PC-9 (cell line): ENCODE measurements around the gene TUBB2A.
"Not testable (repeated sequence)": the region's sequence is repeated elsewhere in the genome, so short reads cannot be mapped to it uniquely, and the experiment has no call there.

Experiments
- CTCF ChIP-seq: fragments of 200-600 bp; sonication (generic); conservative IDR thresholded peaks from 2 replicates; pipeline ENCODE4 v1.6.1; 2017; ENCODE audit warnings: mixed run types, antibody characterized with exemption, mild to moderate bottlenecking, moderate library complexity
- EZH2 ChIP-seq: fragments of 200-600 bp; sonication (generic); IDR thresholded peaks from 2 replicates; pipeline ENCODE4 v1.8.0; 2017; ENCODE audit warnings: antibody characterized with exemption, low read depth

- not testable (repeated sequence) for TF ChIP-seq CTCF, EZH2
These were observed 13.3 kb upstream of the TUBB2A start for GRCh38 chr6:3170676-3171075.
